Measurements from ENCODE around the gene PDS5A. TPM values are rescaled to one million over a fixed set of nuclear protein-coding genes. Genes with fewer than 3 reads are reported as not detected.

Gene PDS5A
- total RNA-seq, 3 donors from 2014 or later (not counting 1 experiment from before 2014, with no cell fraction given), result 80.1 to 99.9 (median 99.8) TPM

DNA sequence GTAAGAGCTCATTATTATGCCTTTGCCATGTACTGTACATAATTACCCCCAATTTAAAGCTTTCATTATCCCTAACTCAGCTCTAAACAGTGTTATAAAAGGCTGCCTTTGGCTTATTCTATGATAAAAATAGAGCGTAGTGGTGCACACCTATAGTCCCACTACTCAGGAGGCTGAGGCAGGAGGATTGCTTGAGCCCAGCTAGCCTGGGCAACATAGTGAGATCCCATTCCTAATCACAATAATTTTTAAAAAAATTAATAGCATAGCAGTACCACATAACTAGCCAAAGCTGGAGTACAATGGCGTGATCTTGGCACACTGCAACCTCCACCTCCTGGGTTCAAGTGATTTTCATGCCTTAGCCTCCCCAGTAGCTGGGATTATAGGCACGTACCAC lies 112.4 kb downstream of the PDS5A start:
- peaks cover 54% of the 10 kb centered on the region for H3K36me3 ChIP-seq (ENCODE audit: control insufficient read depth, insufficient read depth, low read length)
- H3K27ac Mint-ChIP-seq, result no peak overlapping the region
- no peaks in the 10 kb centered on the region for H3K36me3 Mint-ChIP-seq

DNA sequence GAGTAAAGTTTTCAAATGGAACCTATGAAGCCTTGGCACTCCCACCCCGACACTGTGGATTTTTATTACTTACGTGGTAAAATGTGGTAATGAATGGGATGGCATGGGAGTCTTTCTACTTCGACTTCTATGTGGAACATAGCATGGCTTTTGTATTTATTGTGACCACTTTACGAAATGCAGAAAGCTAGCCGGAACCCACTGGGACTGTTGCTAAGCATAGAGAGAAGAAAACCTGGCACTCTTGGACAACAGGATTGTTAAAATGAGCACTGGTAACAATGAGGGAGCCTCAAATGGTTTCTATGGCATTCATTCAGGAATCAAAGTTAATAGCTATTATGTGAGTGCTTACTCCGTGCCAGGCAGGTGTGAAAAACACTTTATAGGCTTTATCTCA lies 113.3 kb downstream of the PDS5A start:
- H3K27ac Mint-ChIP-seq, result no peak overlapping the region
- Histone ChIP-seq H3K9me3 (ENCODE audit: control insufficient read depth, insufficient read depth, low read length) (no peaks in the 10 kb centered on the region), H3K27me3 (ENCODE audit: control insufficient read depth, insufficient read depth, low read length) (no peaks in the 10 kb centered on the region), H3K4me1 (ENCODE audit: control insufficient read depth, insufficient read depth, low read length) (no peaks in the 10 kb centered on the region), H3K27ac (ENCODE audit: low read length) (no peak overlapping the region), H3K36me3 (ENCODE audit: control insufficient read depth, insufficient read depth, low read length) (peaks cover 59% of the 10 kb centered on the region), H3K4me3 (ENCODE audit: low read length) (no peak overlapping the region)
- H3K4me3 Mint-ChIP-seq, result no peak overlapping the region
- no peaks in the 10 kb centered on the region for H3K36me3 Mint-ChIP-seq
- DNase-seq, result no peak
- H3K4me1 Mint-ChIP-seq, result no peaks in the 10 kb centered on the region
- intact Hi-C loops (cut with micrococcal nuclease), result no loop called here
- TF ChIP-seq CTCF (IDR thresholded peaks at IDR 0.05), result no peak
- H3K27me3 Mint-ChIP-seq (ENCODE audit: low read depth in 2 of 2), result no peaks in the 10 kb centered on the region
- 100% methylated on average over 5 of the region's 6 CpGs for whole genome bisulfite sequencing (ENCODE audit: insufficient coverage)
- no peaks in the 10 kb centered on the region for H3K9me3 Mint-ChIP-seq
- ATAC-seq, result no peak

More for the DNA sequence above, 112.4 kb downstream of the PDS5A start:
- DNase-seq (no peak), ATAC-seq (no peak)
- H3K4me3 ChIP-seq (ENCODE audit: low read length), result no peak overlapping the region
- Mint-ChIP-seq H3K9me3 (no peaks in the 10 kb centered on the region), H3K4me1 (no peaks in the 10 kb centered on the region), H3K27me3 (ENCODE audit: low read depth in 2 of 2) (no peaks in the 10 kb centered on the region), H3K4me3 (no peak overlapping the region)
- no peak for TF ChIP-seq CTCF (IDR thresholded peaks at IDR 0.05)
- H3K27me3 ChIP-seq (ENCODE audit: control insufficient read depth, insufficient read depth, low read length), result no peaks in the 10 kb centered on the region
- WGBS (ENCODE audit: insufficient coverage), result 97% methylated on average over 3 of the region's 3 CpGs
- H3K9me3 ChIP-seq (ENCODE audit: control insufficient read depth, insufficient read depth, low read length), result no peaks in the 10 kb centered on the region
- intact Hi-C loops (cut with micrococcal nuclease), result no loop called here
- H3K27ac ChIP-seq (ENCODE audit: low read length), result no peak overlapping the region
- no peaks in the 10 kb centered on the region for H3K4me1 ChIP-seq (ENCODE audit: control insufficient read depth, insufficient read depth, low read length)

DNA sequence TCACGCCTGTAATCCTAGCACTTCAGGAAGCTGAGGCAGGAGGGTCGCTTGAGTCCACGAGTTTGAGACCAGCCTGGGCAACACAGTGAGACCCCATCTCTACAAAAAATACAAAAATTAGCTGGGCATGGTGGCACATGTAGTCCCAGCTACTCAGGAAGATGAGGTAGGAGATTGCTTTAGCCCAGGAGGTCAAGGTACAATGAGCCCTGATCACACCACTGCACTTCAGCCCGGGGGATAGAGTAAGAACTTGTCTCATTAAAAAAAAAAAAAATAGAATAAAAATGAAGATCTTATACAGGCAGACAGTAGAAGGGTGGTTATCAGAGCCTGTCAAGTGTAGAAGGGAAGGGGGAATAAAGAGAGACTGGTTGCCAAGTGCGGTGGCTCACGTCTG lies 116.9 kb downstream of the PDS5A start:
- Mint-ChIP-seq H3K27me3 (ENCODE audit: low read depth in 2 of 2) (no peaks in the 10 kb centered on the region), H3K4me3 (no peak overlapping the region), H3K36me3 (peaks cover 4% of the 10 kb centered on the region), H3K4me1 (no peaks in the 10 kb centered on the region), H3K9me3 (no peaks in the 10 kb centered on the region), H3K27ac (peak overlapping the region in 1 of 2 donors; percentile 13)
- no peaks in the 10 kb centered on the region for H3K9me3 ChIP-seq (ENCODE audit: control insufficient read depth, insufficient read depth, low read length)
- no peak for TF ChIP-seq CTCF (IDR thresholded peaks at IDR 0.05)
- no peaks in the 10 kb centered on the region for H3K4me1 ChIP-seq (ENCODE audit: control insufficient read depth, insufficient read depth, low read length)
- no peak for DNase-seq
- intact Hi-C loops (cut with micrococcal nuclease), result no loop called here
- no peak overlapping the region for H3K4me3 ChIP-seq (ENCODE audit: low read length)
- no peaks in the 10 kb centered on the region for H3K27me3 ChIP-seq (ENCODE audit: control insufficient read depth, insufficient read depth, low read length)
- ATAC-seq, result no peak
- no peak overlapping the region for H3K27ac ChIP-seq (ENCODE audit: low read length)
- 97% methylated on average over 5 of the region's 6 CpGs for WGBS (ENCODE audit: insufficient coverage)
- peaks cover 51% of the 10 kb centered on the region for H3K36me3 ChIP-seq (ENCODE audit: control insufficient read depth, insufficient read depth, low read length)

GRCh38 chr4:39855909-39856512 lies 121.7 kb downstream of the PDS5A start:
- H3K4me3 ChIP-seq (ENCODE audit: low read length), result no peak overlapping the region
- no peaks in the 10 kb centered on the region for H3K9me3 ChIP-seq (ENCODE audit: control insufficient read depth, insufficient read depth, low read length)
- Mint-ChIP-seq H3K27me3 (ENCODE audit: low read depth in 2 of 2) (no peaks in the 10 kb centered on the region), H3K4me1 (peaks cover 0 to 5% of the 10 kb centered on the region in 2 donors), H3K27ac (no peak overlapping the region), H3K4me3 (no peak overlapping the region), H3K36me3 (peaks cover 21% of the 10 kb centered on the region), H3K9me3 (peaks cover 3 to 7% of the 10 kb centered on the region in 2 donors)
- 100% methylated on average over 1 of the region's 1 CpG for WGBS (ENCODE audit: insufficient coverage)
- H3K4me1 ChIP-seq (ENCODE audit: control insufficient read depth, insufficient read depth, low read length), result no peaks in the 10 kb centered on the region
- H3K36me3 ChIP-seq (ENCODE audit: control insufficient read depth, insufficient read depth, low read length), result peaks cover 34% of the 10 kb centered on the region
- no peak for TF ChIP-seq CTCF (IDR thresholded peaks at IDR 0.05)
- ATAC-seq (no peak), DNase-seq (no peak)
- no peaks in the 10 kb centered on the region for H3K27me3 ChIP-seq (ENCODE audit: control insufficient read depth, insufficient read depth, low read length)
- H3K27ac ChIP-seq (ENCODE audit: low read length), result no peak overlapping the region
- intact Hi-C loops (cut with micrococcal nuclease), result no loop called here
